ENCODE results near the gene MAGEB6. TPM values are rescaled to one million over a fixed set of nuclear protein-coding genes. Genes with fewer than 3 reads are reported as not detected.

Gene MAGEB6
- total and polyA plus RNA-seq, 10 of the 15 experiments (the other 5 are each of a cell fraction or from before 2014, with no cell fraction given) = 0.05 TPM; not detected in 9

DNA sequence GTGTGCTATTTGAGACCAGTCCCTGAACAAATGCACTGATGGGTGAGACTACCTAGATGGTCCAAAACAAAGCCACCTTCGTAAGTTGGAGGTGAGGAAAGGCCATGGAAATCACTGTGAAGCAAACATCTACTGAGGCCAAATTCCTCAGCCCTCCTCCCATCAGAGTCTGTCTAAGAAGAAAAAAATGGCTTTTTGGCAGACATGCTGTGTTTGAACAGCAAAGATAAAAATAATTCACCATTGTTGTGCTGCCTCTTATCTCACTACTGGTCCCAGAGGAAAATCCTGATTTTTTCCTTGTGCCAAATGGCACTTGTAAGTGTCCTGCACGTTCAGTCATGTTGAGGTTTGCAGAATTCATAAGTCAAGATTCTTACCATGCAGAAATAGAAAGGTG, 46.2 kb upstream of the MAGEB6 start:
- Histone ChIP-seq H3K9ac (ENCODE audit: control insufficient read depth, insufficient read depth, low read length) (no peak overlapping the region), H3K36me3 (ENCODE audit: control insufficient read depth in 2 of 2, insufficient read depth in 2 of 2, low read length in 1 of 2) (no peaks in the 10 kb centered on the region), H3K27ac (ENCODE audit: control insufficient read depth, insufficient read depth) (no peak overlapping the region), H3K79me2 (ENCODE audit: control insufficient read depth, insufficient read depth, low read length) (no peaks in the 10 kb centered on the region), H3K4me1 (ENCODE audit: control insufficient read depth, insufficient read depth, low read length) (no peaks in the 10 kb centered on the region), H3K27me3 (replicated peaks in 1 of 2; ENCODE audit: control insufficient read depth in 2 of 2, insufficient read depth in 2 of 2, low read length in 1 of 2) (no peaks in the 10 kb centered on the region), H3K9me3 (replicated peaks; ENCODE audit: control insufficient read depth, insufficient read depth, low read length) (no peaks in the 10 kb centered on the region), H4K20me1 (ENCODE audit: control insufficient read depth, insufficient read depth) (no peaks in the 10 kb centered on the region), H3K4me3 (no peak overlapping the region), H2AFZ (ENCODE audit: control insufficient read depth, low read depth, low read length) (no peak overlapping the region), H3K4me2 (ENCODE audit: control insufficient read depth, insufficient read depth) (no peak overlapping the region)
- TF ChIP-seq HDGF (IDR thresholded peaks at IDR 0.05) = no peak
- no peak for TF ChIP-seq TARDBP (IDR thresholded peaks at IDR 0.05; ENCODE audit: borderline replicate concordance)
- no peak for TF ChIP-seq ZBED1 (IDR thresholded peaks at IDR 0.05; ENCODE audit: borderline replicate concordance)
- TF ChIP-seq KAT2A (conservative IDR thresholded peaks at IDR 0.05; ENCODE audit: control insufficient read depth, low read depth, low read length) = no peak
- TF ChIP-seq GABPA (IDR thresholded peaks at IDR 0.05; ENCODE audit: low read depth) = no peak
- no peak for TF ChIP-seq SREBF1 (IDR thresholded peaks at IDR 0.05; ENCODE audit: low read length)
- TF ChIP-seq JUNB (IDR thresholded peaks at IDR 0.05) = no peak
- TF ChIP-seq TCF3 (IDR thresholded peaks at IDR 0.05; ENCODE audit: borderline replicate concordance, insufficient read depth, low read depth, low read length) = no peak
- no peak for TF ChIP-seq TAF1 (IDR thresholded peaks at IDR 0.05; ENCODE audit: borderline replicate concordance, low read depth, low read length)
- no peak for TF ChIP-seq ZZZ3 (IDR thresholded peaks at IDR 0.05; ENCODE audit: control insufficient read depth, insufficient read length, low read depth)
- TF ChIP-seq, protein P1, sequence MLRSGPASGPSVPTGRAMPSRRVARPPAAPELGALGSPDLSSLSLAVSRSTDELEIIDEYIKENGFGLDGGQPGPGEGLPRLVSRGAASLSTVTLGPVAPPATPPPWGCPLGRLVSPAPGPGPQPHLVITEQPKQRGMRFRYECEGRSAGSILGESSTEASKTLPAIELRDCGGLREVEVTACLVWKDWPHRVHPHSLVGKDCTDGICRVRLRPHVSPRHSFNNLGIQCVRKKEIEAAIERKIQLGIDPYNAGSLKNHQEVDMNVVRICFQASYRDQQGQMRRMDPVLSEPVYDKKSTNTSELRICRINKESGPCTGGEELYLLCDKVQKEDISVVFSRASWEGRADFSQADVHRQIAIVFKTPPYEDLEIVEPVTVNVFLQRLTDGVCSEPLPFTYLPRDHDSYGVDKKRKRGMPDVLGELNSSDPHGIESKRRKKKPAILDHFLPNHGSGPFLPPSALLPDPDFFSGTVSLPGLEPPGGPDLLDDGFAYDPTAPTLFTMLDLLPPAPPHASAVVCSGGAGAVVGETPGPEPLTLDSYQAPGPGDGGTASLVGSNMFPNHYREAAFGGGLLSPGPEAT (IDR thresholded peaks at IDR 0.05; ENCODE audit: low read depth) = no peak
- TF ChIP-seq BMI1 (IDR thresholded peaks at IDR 0.05; ENCODE audit: borderline replicate concordance) = no peak
- no peak for TF ChIP-seq STAT3 (IDR thresholded peaks at IDR 0.05; ENCODE audit: low read depth, low read length)
- TF ChIP-seq FOXK2 (IDR thresholded peaks at IDR 0.05) = no peak
- TF ChIP-seq, protein P2, sequence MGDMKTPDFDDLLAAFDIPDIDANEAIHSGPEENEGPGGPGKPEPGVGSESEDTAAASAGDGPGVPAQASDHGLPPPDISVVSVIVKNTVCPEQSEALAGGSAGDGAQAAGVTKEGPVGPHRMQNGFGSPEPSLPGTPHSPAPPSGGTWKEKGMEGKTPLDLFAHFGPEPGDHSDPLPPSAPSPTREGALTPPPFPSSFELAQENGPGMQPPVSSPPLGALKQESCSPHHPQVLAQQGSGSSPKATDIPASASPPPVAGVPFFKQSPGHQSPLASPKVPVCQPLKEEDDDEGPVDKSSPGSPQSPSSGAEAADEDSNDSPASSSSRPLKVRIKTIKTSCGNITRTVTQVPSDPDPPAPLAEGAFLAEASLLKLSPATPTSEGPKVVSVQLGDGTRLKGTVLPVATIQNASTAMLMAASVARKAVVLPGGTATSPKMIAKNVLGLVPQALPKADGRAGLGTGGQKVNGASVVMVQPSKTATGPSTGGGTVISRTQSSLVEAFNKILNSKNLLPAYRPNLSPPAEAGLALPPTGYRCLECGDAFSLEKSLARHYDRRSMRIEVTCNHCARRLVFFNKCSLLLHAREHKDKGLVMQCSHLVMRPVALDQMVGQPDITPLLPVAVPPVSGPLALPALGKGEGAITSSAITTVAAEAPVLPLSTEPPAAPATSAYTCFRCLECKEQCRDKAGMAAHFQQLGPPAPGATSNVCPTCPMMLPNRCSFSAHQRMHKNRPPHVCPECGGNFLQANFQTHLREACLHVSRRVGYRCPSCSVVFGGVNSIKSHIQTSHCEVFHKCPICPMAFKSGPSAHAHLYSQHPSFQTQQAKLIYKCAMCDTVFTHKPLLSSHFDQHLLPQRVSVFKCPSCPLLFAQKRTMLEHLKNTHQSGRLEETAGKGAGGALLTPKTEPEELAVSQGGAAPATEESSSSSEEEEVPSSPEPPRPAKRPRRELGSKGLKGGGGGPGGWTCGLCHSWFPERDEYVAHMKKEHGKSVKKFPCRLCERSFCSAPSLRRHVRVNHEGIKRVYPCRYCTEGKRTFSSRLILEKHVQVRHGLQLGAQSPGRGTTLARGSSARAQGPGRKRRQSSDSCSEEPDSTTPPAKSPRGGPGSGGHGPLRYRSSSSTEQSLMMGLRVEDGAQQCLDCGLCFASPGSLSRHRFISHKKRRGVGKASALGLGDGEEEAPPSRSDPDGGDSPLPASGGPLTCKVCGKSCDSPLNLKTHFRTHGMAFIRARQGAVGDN (IDR thresholded peaks at IDR 0.05) = no peak
- ChIA-PET RAD21 (ENCODE audit: unreplicated experiment) (no interaction called here), CTCF (no interaction called here), POLR2A (no interaction called here), SMC1A (ENCODE audit: uncharacterized antibody, unreplicated experiment) (no interaction called here)
- ATAC-seq (no peak), FAIRE-seq (no peak), DNase-seq (ENCODE audit: low read depth, low spot score) (no peak)
- BruUV-seq (replicated peaks) = no TSS peak
- intact Hi-C loops (cut with micrococcal nuclease; ENCODE audit: unreplicated experiment) = no loop called here
- 3% methylated on average over 2 of the region's 2 CpGs for WGBS (ENCODE audit: insufficient coverage, insufficient replicate concordance, low lambda C conversion rate, missing lambda C conversion rate)
- in situ Hi-C loops (cut with MboI) = no loop called here
